ENCODE measurements around the gene ZNF610.

DNA sequence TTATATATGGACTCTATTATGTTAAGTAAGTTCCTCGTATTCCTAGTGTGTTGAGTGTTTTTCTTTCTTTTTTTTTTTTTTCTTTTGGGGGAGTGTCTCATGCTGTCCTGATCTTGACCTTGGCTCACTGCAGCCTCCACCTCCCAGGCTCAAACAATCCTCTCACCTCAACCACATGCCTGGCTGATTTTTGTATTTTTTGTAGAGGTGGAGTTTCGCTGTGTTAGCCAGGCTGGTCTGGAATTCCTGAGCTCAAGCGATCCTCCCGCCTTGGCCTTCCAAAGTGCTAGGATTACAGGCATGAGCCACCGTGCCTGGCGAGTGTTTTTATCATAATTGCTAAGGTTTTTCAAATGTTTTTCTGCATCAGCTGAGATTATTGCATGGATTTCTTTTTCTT lies 49.8 kb upstream of the ZNF610 start:
- TF ChIP-seq, protein P1, sequence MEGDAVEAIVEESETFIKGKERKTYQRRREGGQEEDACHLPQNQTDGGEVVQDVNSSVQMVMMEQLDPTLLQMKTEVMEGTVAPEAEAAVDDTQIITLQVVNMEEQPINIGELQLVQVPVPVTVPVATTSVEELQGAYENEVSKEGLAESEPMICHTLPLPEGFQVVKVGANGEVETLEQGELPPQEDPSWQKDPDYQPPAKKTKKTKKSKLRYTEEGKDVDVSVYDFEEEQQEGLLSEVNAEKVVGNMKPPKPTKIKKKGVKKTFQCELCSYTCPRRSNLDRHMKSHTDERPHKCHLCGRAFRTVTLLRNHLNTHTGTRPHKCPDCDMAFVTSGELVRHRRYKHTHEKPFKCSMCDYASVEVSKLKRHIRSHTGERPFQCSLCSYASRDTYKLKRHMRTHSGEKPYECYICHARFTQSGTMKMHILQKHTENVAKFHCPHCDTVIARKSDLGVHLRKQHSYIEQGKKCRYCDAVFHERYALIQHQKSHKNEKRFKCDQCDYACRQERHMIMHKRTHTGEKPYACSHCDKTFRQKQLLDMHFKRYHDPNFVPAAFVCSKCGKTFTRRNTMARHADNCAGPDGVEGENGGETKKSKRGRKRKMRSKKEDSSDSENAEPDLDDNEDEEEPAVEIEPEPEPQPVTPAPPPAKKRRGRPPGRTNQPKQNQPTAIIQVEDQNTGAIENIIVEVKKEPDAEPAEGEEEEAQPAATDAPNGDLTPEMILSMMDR (IDR thresholded peaks at IDR 0.05), result no peak
- TF ChIP-seq POLR2AphosphoS5 (IDR thresholded peaks at IDR 0.05), result no peak
- TF ChIP-seq POLR2A (IDR thresholded peaks at IDR 0.05), result no peak
- TF ChIP-seq EP300 (IDR thresholded peaks at IDR 0.05), result no peak

Data from upper lobe of left lung (tissue), 4 donors.